ENCODE data around the gene GAK. TPM values are rescaled to one million over a fixed set of nuclear protein-coding genes. Genes with fewer than 3 reads are reported as not detected.

The GAK gene
- total and polyA plus RNA-seq, 2 of the 13 experiments (the other 11 are each of a cell fraction or from before 2014, with no cell fraction given): 17.5 to 44.3 TPM

GRCh38 chr4:957581-958313, 25.6 kb upstream of the GAK start:
- Histone ChIP-seq H3K4me1 (ENCODE audit: insufficient read depth, low read length) (no peaks in the 10 kb centered on the region), H3K9ac (ENCODE audit: insufficient read depth, low read depth, low read length) (no peak overlapping the region), H3K9me3 (ENCODE audit: low read length) (no peaks in the 10 kb centered on the region), H3K4me3 (replicated peaks in 1 of 3; ENCODE audit: insufficient read depth in 1 of 3, low read depth in 2 of 3, low read length in 3 of 3) (no peak overlapping the region), H3K79me2 (ENCODE audit: insufficient read depth, low read length) (no peaks in the 10 kb centered on the region), H3K36me3 (replicated peaks in 1 of 2; ENCODE audit: control insufficient read depth in 1 of 2, insufficient read depth in 2 of 2, low read length in 2 of 2) (0 out of 5 replicates have a peak, but pooled peaks cover 0 to under 1% of the 10 kb centered on the region in 2 experiments), H2AFZ (ENCODE audit: low read length) (no peak overlapping the region), H3K27ac (ENCODE audit: extremely low read length, insufficient read depth, low read length) (no peak overlapping the region), H4K20me1 (ENCODE audit: insufficient read depth, low read length) (no peaks in the 10 kb centered on the region), H3K4me2 (ENCODE audit: low read depth, low read length) (no peak overlapping the region), H3K27me3 (ENCODE audit: control insufficient read depth in 1 of 2, insufficient read depth in 2 of 2, low read length in 2 of 2) (no peaks in the 10 kb centered on the region)
- in situ Hi-C loops (cut with HindIII; ENCODE audit: extremely low pct_ligation_motif_present, low pct_unique_long_range_greater_than_20kb): no loop called here
- CTCF ChIA-PET (ENCODE audit: low intra/inter-chr PET ratio, low total read pairs): no interaction called here
- FAIRE-seq (no peak), DNase-seq (ENCODE audit: low spot score) (no peak), ATAC-seq (no peak)
- 92% methylated on average over 35 of the region's 45 CpGs for WGBS (ENCODE audit: low lambda C conversion rate)
- no TSS peak for BruUV-seq (replicated peaks)
- POLR2A ChIA-PET: no interaction called here
- intact Hi-C loops (cut with micrococcal nuclease; ENCODE audit: unreplicated experiment): no loop called here
- TF ChIP-seq ZNF224 (CRISPR knock-in tag; IDR thresholded peaks at IDR 0.05) (no peak), ZBTB33 (CRISPR knock-in tag; IDR thresholded peaks at IDR 0.05) (peak; percentile 45; the same call in 1 of the 2 replicates), AGO2 (optimal IDR thresholded peaks at IDR 0.05; ENCODE audit: low read depth, low read length) (peak; percentile 81), HNRNPL (IDR thresholded peaks at IDR 0.05; ENCODE audit: low read depth, low read length) (0 out of 2 replicates have a peak, but pooled peaks have one; percentile 40)

GRCh38 chr4:957231-957580, 25.1 kb upstream of the GAK start:
- no peaks in the 10 kb centered on the region for H3K36me3 ChIP-seq (replicated peaks in 1 of 2; ENCODE audit: control insufficient read depth in 1 of 2, insufficient read depth in 2 of 2, low read length in 2 of 2)
- ATAC-seq: no peak
- no peak for FAIRE-seq
- ChIA-PET CTCF (ENCODE audit: low intra/inter-chr PET ratio, low total read pairs) (no interaction called here), POLR2A (no interaction called here)
- H4K20me1 ChIP-seq (ENCODE audit: insufficient read depth, low read length): no peaks in the 10 kb centered on the region
- H3K79me2 ChIP-seq (ENCODE audit: insufficient read depth, low read length): no peaks in the 10 kb centered on the region
- no peak overlapping the region for H3K4me3 ChIP-seq (replicated peaks in 1 of 3; ENCODE audit: insufficient read depth in 1 of 3, low read depth in 2 of 3, low read length in 3 of 3)
- no peaks in the 10 kb centered on the region for H3K9me3 ChIP-seq (ENCODE audit: low read length)
- in situ Hi-C loops (cut with HindIII; ENCODE audit: extremely low pct_ligation_motif_present, low pct_unique_long_range_greater_than_20kb) (no loop called here), intact Hi-C loops (cut with micrococcal nuclease; ENCODE audit: unreplicated experiment) (no loop called here)
- no peak overlapping the region for H3K27ac ChIP-seq (ENCODE audit: extremely low read length, insufficient read depth, low read length)
- WGBS (ENCODE audit: low lambda C conversion rate): 64% methylated on average over 4 of the region's 8 CpGs
- BruUV-seq (replicated peaks): no TSS peak
- DNase-seq (ENCODE audit: low spot score): no peak
- H3K9ac ChIP-seq (ENCODE audit: insufficient read depth, low read depth, low read length): no peak overlapping the region
- TF ChIP-seq ZMYM3 (CRISPR knock-in tag; IDR thresholded peaks at IDR 0.05) (no peak), SOX13 (IDR thresholded peaks at IDR 0.05) (no peak), SOX13 (CRISPR knock-in tag; conservative IDR thresholded peaks at IDR 0.05 in 1 of 2, IDR thresholded peaks at IDR 0.05 in 1 of 2) (no peak), CREBL2 (CRISPR knock-in tag; IDR thresholded peaks at IDR 0.05; ENCODE audit: borderline replicate concordance) (no peak), SRSF4 (IDR thresholded peaks at IDR 0.05; ENCODE audit: low read depth, low read length, poor library complexity, severe bottlenecking) (no peak), KDM6A (CRISPR knock-in tag; IDR thresholded peaks at IDR 0.05; ENCODE audit: low read depth) (no peak), HNF4G (IDR thresholded peaks at IDR 0.05; ENCODE audit: borderline replicate concordance, low read depth, low read length) (no peak), HNF4G (CRISPR knock-in tag; IDR thresholded peaks at IDR 0.05; ENCODE audit: borderline replicate concordance, low read depth) (no peak), ZNF33A (CRISPR knock-in tag; IDR thresholded peaks at IDR 0.05; ENCODE audit: borderline replicate concordance) (no peak), ZNF709 (CRISPR knock-in tag; IDR thresholded peaks at IDR 0.05) (no peak)
- H3K4me1 ChIP-seq (ENCODE audit: insufficient read depth, low read length): no peaks in the 10 kb centered on the region
- H2AFZ ChIP-seq (ENCODE audit: low read length): no peak overlapping the region
- H3K4me2 ChIP-seq (ENCODE audit: low read depth, low read length): no peak overlapping the region
- no peaks in the 10 kb centered on the region for H3K27me3 ChIP-seq (ENCODE audit: control insufficient read depth in 1 of 2, insufficient read depth in 2 of 2, low read length in 2 of 2)
